Body of pancreas (tissue), 4 donors: ENCODE results near the gene TSPAN18. TPM values are rescaled to one million over a fixed set of nuclear protein-coding genes. Genes with fewer than 3 reads are reported as not detected.

ENCODE experiments used
- ATAC-seq: fragments of 150-250 bp; one replicate; pipeline ENCODE4 v1.9.1; 2016
- DNase-seq, 4 donors: peaks; one replicate each; pipeline ENCODE4 v3.0.0-alpha.2; 2019
- H3K27ac ChIP-seq, 4 donors: fragments of 200-600 bp; sonication (generic); 1 replicate in 3 of 4; 2 replicates in 1 of 4; pipeline versions ENCODE4 v1.5.1 to v1.6.1; 2016 to 2019; ENCODE audit warnings: mild to moderate bottlenecking in 1 of 4, mixed read lengths in 1 of 4, moderate library complexity in 1 of 4
- H3K27me3 ChIP-seq, 2 donors: fragments of 200-600 bp; sonication (generic); one replicate each; pipeline ENCODE4 v1.6.0; 2016; ENCODE audit warnings: mild to moderate bottlenecking in 1 of 2
- H3K36me3 ChIP-seq, 2 donors: fragments of 200-600 bp; sonication (generic); replicated peaks in 1 of 2; 2 replicates each; pipeline ENCODE4 v1.5.1; 2016; ENCODE audit warnings: low read depth in 2 of 2; ENCODE audit not compliant: insufficient read depth in 1 of 2
- H3K4me1 ChIP-seq: fragments of 200-600 bp; sonication (generic); one replicate; pipeline ENCODE4 v1.6.0; 2016
- H3K4me3 ChIP-seq, 2 donors: fragments of 200-600 bp; sonication (generic); 1 replicate in 1 of 2; 2 replicates in 1 of 2; pipeline ENCODE4 v1.5.1; 2016 to 2019
- H3K9me3 ChIP-seq, 3 donors: fragments of 200-600 bp; sonication (generic); 1 replicate in 2 of 3; 2 replicates in 1 of 3; pipeline ENCODE4 v1.5.1; 2016
- POLR2A ChIP-seq, 3 donors: fragments of 450-650 bp; IDR thresholded peaks; one replicate each; pipeline ENCODE4 v1.6.1; 2016; ENCODE audit warnings: antibody characterized with exemption in 3 of 3, mild to moderate bottlenecking in 2 of 3
- WGBS, 2 donors: methylation state at CpG; one replicate each; pipeline ENCODE4 v1.1.5; 2017; 5-methylcytosine and 5-hydroxymethylcytosine counted together
- intact Hi-C: fragments of 100-400 bp; cut with DNase I; formaldehyde crosslinking; loops from one replicate; pipeline ENCODE4 v1.15.1; 2023
- total RNA-seq, 2 donors: library from RNA; depleted of rRNA; stranded (reverse); fragments of >200 nt; gene quantifications; one replicate each; pipeline ENCODE4 v1.1.0, GENCODE V29; 2016
- TF ChIP-seq, protein P1 (sequence below), 7 experiments: fragments of 450-650 bp in 4 of 7; fragments of 200-600 bp in 3 of 7; sonication (generic) in 3 of 7; IDR thresholded peaks; one replicate each; pipeline ENCODE4 v1.5.1; 2016 to 2019; ENCODE audit warnings: antibody characterized with exemption in 7 of 7

TSPAN18 gene
- total RNA-seq, 2 donors from 2014 or later, result 2.1 to 3.0 TPM

DNA sequence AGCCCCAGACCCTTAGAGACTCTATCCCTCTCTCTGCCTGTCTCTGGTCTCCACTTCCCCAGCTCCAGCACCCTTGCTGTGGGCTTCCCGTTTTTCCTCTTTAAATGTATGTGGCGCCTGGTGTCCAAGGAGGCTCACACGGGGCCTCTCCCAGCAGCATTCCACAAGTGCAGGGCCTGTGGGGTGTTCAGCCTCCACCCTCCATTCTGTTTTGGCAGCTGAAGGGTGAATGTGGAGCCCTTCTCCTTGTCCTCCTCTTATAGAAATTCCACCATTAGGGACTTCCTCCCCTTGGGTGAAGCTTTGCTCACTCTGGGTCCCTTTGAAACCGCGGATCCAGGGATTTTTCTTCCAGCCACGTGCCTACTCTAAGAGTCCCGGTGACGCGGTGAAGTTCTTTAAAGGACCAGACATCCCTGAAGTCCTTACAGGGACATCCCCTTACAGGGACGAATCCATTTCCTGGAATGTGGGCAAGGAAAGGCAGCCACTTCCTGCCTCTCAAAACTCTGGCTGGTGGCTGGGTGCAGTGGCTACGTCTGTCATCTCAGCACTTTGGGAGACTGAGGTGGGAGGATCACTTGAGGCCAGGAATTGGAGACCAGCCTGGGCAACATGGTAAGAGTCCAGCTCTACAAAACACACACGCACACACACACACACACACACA lies 1.6 kb upstream of the TSPAN18 start:
- intact Hi-C loops, result no loop called here
- no peak for DNase-seq
- H3K27ac ChIP-seq, result no peak overlapping the region
- 69 to 71% methylated on average over 10 to 12 of the region's 12 CpGs for WGBS, 2 donors
- TF ChIP-seq, protein P1, sequence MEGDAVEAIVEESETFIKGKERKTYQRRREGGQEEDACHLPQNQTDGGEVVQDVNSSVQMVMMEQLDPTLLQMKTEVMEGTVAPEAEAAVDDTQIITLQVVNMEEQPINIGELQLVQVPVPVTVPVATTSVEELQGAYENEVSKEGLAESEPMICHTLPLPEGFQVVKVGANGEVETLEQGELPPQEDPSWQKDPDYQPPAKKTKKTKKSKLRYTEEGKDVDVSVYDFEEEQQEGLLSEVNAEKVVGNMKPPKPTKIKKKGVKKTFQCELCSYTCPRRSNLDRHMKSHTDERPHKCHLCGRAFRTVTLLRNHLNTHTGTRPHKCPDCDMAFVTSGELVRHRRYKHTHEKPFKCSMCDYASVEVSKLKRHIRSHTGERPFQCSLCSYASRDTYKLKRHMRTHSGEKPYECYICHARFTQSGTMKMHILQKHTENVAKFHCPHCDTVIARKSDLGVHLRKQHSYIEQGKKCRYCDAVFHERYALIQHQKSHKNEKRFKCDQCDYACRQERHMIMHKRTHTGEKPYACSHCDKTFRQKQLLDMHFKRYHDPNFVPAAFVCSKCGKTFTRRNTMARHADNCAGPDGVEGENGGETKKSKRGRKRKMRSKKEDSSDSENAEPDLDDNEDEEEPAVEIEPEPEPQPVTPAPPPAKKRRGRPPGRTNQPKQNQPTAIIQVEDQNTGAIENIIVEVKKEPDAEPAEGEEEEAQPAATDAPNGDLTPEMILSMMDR (IDR thresholded peaks at IDR 0.05), result no peak
- no peak for TF ChIP-seq POLR2A (IDR thresholded peaks at IDR 0.05)
- H3K4me3 ChIP-seq, result no peak overlapping the region
- no peaks in the 10 kb centered on the region for H3K36me3 ChIP-seq
- no peaks in the 10 kb centered on the region for H3K9me3 ChIP-seq
- peaks cover 0 to 7% of the 10 kb centered on the region in 2 donors for H3K27me3 ChIP-seq
- peaks cover 20% of the 10 kb centered on the region for H3K4me1 ChIP-seq
- no peak for ATAC-seq

DNA sequence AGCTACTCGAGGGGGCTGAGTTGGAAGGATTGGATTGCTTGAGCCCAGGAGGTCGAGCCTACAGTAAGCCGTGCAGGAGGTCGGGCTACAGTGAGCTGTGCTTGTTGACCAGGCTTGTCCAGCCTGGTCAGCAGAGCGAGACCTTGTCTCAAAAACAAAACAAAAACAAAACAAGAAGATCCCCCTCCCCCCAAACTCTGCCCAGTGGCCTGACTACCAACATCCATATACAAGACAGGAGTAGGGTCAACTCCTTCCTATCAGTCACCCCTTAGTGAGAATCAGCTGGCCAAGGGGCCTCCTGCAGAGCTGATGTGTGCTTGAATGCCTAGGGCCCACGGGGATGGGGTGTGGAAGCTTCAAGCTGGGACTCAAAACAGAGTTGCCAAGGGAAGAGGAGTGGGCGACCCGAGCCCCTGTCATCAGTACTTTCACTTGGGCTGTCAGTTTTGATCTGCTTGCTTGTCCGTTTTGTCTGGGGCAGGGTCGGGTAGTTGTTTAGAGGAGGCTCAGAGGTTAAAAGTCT lies 942 bp upstream of the TSPAN18 start:
- WGBS, 2 donors, result 72 to 80% methylated on average over 10 of the region's 10 CpGs

DNA sequence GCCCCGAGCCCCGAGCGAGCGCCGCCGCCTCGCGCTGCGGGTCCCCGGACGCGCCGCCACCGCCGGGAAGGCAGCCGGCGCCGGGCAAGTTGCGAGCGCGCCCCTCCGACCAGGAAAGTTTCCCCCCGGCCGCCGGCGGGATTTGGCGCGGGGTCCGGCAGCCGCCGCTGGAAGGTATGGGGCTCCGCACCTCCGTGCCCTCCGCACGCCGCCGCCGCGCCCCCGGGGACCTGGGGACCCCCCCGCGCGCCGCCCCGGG lies 281 bp downstream of the TSPAN18 start:
- no peak for TF ChIP-seq POLR2A (IDR thresholded peaks at IDR 0.05)
- TF ChIP-seq, protein P1 (IDR thresholded peaks at IDR 0.05), result no peak
- peak overlapping the region; percentile 10 to 26 for H3K4me3 ChIP-seq
- H3K27me3 ChIP-seq, result peaks cover 0 to 7% of the 10 kb centered on the region in 2 donors
- H3K9me3 ChIP-seq, result no peaks in the 10 kb centered on the region
- no peak for ATAC-seq
- peaks cover 20% of the 10 kb centered on the region for H3K4me1 ChIP-seq
- intact Hi-C loops, result no loop called here
- WGBS, 2 donors, result no CpG with 5 or more reads among the region's 45 CpGs
- no peak for DNase-seq
- H3K36me3 ChIP-seq, result no peaks in the 10 kb centered on the region
- no peak overlapping the region for H3K27ac ChIP-seq

More for the DNA sequence above, 942 bp upstream of the TSPAN18 start:
- H3K9me3 ChIP-seq, result no peaks in the 10 kb centered on the region
- H3K27ac ChIP-seq, result no peak overlapping the region
- TF ChIP-seq, protein P1 (IDR thresholded peaks at IDR 0.05), result no peak
- no peak for TF ChIP-seq POLR2A (IDR thresholded peaks at IDR 0.05)
- no peaks in the 10 kb centered on the region for H3K36me3 ChIP-seq
- peaks cover 20% of the 10 kb centered on the region for H3K4me1 ChIP-seq
- DNase-seq (no peak), ATAC-seq (no peak)
- H3K4me3 ChIP-seq, result no peak overlapping the region
- intact Hi-C loops, result no loop called here
- H3K27me3 ChIP-seq, result peaks cover 0 to 7% of the 10 kb centered on the region in 2 donors

DNA sequence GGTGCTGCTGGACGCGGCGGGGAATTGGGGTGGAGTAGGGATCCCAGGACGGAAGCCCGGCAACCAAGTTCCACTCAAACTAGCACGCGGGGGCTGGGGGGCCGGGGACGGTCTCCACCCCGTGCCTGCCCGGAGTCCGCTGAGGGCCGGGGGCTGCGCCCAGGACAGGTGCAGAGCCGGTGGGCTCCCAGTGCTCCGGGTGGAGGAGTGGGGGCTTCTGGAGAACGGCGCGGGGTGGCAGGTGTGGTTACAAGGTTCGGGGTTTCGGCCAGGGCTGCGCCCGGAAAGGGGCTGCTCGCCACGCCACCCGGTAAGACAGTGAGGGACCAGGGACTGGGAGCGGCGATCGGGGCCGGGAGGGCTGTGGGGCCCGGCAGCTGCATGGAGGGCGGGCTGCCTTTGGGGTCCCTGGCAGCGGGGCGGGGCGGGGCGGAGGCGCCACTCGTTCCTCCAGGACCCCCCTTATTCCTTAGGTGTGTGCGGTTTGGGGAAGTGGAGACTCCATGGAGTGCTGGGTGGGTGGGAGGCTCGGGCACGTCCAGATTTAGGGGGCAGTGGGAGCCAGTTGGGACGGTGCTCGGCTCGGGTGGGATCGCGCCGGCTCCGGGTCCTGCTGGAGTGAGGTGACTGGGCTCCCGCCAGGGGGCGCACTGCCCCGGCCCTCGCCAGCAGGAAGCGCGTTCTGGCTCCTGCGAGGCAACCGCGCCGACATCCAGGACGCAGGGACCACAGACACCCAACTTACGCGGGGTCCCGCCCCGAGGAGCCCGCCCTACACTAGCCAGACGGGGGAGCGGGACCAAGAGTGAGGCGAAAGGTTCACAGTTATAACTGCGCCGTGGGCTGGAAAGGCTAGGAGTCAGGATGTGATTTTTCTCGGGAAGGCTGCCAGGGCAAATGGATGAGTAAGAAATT lies 868 bp downstream of the TSPAN18 start:
- Histone ChIP-seq H3K36me3 (no peaks in the 10 kb centered on the region), H3K27me3 (peaks cover 0 to 7% of the 10 kb centered on the region in 2 donors), H3K27ac (no peak overlapping the region), H3K4me1 (peaks cover 20% of the 10 kb centered on the region), H3K4me3 (peak overlapping the region; percentile 10 to 26), H3K9me3 (no peaks in the 10 kb centered on the region)
- WGBS, 2 donors, result 0 to 1% methylated on average over 11 to 67 of the region's 70 CpGs
- DNase-seq (peak; percentile 65 to 76 (median 73)), ATAC-seq (peak; percentile 82)
- intact Hi-C loops, result no loop called here
- TF ChIP-seq POLR2A (IDR thresholded peaks at IDR 0.05), result no peak
- TF ChIP-seq, protein P1 (IDR thresholded peaks at IDR 0.05), result peak; percentile 79 to 95 (median 83)
